Stimulated activated CD4-positive, alpha-beta T cell treated with anti-CD3 and anti-CD28 coated beads, Interleukin-15, amount 100 ng/mL, for 48 hours (primary cell): ENCODE data around the gene ADARB2.

Experiments
- DNase-seq, 2 donors: peaks; one replicate each; pipeline ENCODE4 v3.0.0-alpha.2; 2020; ENCODE audit warnings: low read depth in 2 of 2

The ADARB2 gene

GRCh38 chr10:1525354-1526162, 211.8 kb downstream of the ADARB2 start:
- no peak for DNase-seq

GRCh38 chr10:1524540-1524939, 212.8 kb downstream of the ADARB2 start:
- DNase-seq, result no peak

DNA sequence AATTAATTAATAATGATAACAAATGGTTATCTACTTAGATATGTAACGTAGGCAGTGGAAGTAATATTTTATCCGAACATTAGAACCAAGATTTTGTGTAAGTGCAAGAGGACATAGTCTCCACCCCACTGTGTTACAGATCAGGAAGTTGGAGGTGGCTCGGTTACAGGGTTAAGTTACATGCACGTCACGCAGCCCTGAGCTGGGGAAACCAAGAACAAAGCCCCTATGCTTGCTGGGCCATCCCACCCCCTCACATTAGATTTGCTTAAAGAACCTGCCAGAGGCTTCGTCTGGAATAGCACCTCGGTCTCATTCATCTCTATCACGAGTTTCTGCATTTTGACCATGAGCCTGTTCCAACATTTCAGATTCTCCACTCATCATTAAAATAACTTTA, 214.1 kb downstream of the ADARB2 start:
- DNase-seq, result no peak

- no peak for DNase-seq
These were observed 215.1 kb downstream of the ADARB2 start for GRCh38 chr10:1522237-1522636.

DNA sequence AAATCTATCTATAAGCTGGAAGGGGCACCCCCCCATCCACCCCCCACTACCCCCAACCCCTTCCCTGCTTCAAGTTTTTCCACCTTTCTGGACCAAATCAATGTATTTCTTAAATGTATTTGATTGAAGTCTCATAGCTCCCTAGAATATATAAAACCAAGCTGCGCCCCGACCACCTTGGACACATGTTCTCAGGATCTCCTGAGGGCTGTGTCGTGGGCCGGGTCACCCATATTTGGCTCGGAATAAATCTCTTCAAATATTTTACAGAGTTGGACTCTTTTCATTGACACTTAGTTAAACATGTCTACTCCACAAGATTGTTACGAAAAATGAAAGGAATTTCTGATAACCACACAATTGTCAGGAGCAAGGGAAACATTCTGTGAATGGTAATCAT, 215.6 kb downstream of the ADARB2 start:
- DNase-seq, result no peak

GRCh38 chr10:1520909-1521565, 216.3 kb downstream of the ADARB2 start:
- no peak for DNase-seq

GRCh38 chr10:1519391-1519790, 217.9 kb downstream of the ADARB2 start:
- no peak for DNase-seq

- no peak for DNase-seq
These were observed 219.6 kb downstream of the ADARB2 start for GRCh38 chr10:1517684-1518083.

GRCh38 chr10:1516492-1517165, 220.7 kb downstream of the ADARB2 start:
- no peak for DNase-seq

- no peak for DNase-seq
These were observed 221.4 kb downstream of the ADARB2 start for GRCh38 chr10:1515780-1516491.

DNA sequence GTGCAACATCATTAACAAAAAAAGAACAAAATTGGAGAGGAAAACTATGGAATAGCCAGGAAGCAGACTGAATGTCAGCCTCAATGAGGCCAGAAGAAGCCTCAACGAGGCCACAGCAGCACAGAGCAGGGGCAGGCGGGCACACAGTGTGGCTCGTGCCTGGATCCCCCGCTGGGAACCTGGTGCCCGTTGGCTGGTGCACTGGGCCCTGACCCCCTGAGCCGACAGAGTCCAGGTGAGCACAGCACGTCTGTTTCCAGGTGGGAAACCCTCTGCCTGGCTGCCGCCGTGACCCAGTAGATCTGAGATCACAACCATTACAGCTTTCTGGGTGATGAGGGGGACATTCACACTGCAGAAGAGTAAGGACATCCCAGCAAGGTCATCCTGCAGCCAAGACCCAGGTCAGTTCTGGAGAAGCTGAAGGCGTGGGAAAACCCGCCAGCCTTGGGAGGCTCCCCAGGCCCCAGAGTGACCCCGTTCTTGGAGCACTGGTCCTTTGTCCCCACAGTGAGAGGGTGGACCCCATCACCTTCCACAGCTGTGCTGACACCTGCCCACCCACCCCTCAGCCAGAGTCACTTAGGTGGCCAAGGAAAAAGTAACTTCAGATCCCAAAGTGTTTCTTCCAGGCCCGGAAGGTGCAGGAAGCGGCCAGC, 222.1 kb downstream of the ADARB2 start:
- no peak for DNase-seq

GRCh38 chr10:1514681-1515080, 222.6 kb downstream of the ADARB2 start:
- DNase-seq, result no peak

GRCh38 chr10:1513221-1513620, 224.1 kb downstream of the ADARB2 start:
- no peak for DNase-seq

DNA sequence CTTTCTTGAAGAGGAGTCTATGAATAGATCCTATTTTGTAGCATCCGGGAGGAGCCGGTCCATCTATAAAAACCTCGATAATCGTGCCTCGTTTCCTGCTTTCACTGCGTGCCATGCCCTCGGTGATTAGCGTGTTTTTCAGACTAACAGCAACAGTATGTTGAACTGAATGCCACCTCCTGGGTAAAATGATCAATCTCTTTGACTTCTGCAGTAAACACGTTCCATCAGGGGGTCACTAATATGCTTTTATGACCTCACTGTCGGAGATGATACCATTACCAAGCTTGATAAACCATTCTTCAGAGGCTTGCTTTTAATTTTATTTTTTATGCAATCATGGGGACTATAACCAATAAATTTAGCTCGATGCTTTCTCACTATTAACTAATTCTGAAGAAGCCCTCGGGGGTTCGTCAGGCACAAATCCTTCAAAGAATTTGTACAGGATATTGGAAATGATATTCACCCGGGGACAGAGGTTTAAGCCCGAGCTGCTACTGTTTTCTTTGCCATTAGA, 228.3 kb downstream of the ADARB2 start:
- no peak for DNase-seq

DNA sequence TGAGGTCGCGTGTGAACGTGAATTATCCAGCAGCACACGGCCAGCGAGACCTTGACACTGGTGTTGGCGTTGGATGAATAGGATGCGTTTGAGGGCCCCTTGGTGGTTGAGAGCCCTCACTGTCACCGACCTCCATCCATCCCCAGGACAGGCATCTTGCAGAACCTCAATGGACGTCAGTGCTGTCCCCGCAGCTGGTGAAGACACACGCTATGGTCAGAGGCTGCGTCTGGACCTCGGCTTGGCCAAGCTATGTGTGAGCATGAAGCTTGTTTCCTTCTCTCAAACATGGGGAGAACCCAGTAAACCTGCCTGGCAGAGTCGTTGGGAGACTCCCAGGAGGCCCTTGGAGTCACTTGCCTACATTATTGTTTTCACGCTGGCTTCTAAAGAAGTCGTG, 229.2 kb downstream of the ADARB2 start:
- DNase-seq, result no peak

DNA sequence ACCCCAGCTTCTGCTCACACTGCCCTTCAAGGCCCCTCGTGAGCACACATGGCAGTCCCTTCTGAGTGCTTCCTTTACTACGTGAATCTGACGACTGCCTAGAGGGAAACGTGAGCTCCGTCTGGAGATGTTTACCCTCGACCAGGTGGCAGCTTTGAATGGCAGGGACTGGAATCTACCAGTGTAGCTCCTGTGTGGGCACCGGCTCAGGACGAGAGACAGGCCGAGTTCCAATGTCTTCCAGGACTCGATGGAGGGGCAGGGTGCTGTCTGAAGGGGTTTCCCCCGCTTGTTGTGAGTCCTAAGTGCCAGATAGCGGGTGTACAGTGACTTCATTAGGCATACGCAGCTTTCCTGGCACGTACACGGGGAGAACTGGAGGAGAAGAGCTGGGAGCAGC, 229.9 kb downstream of the ADARB2 start:
- DNase-seq, result no peak

DNA sequence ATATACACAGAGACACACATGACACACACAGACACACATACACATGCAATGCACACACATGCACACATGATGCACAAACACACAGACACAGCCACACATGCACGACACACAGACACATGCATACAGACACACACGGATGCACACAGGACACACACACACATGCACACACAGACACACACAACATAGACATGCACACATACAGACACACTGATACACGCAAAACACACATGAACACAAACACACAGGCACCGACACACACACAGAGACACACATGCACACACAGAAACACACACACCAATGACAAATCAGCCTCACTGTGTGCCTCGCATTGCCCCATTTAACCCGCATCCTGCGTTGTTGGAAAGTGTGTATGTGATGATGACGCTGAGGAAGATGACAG, 232.4 kb downstream of the ADARB2 start:
- no peak for DNase-seq

- no peak for DNase-seq
These were observed 233.0 kb downstream of the ADARB2 start for GRCh38 chr10:1504286-1504685.

DNA sequence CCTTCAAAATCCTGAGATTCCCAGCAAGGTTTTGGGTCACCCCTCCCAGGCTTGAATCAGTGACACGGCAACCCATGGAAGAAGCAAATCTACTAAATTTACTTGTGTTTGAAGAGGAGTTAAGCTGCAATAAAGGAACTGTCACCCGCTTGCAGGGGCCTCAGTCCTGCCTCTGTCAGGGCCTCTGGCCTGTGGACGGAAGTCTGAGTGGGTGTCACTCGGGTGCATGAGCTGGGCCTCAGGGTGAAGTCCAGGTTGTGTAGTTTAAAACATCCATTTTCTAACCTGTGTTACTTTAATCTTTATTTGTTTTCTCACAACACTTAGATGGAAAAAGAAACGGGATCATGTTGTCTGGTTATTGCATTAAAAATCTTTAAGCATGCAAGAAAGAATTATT, 234.9 kb downstream of the ADARB2 start:
- DNase-seq, result no peak

- no peak for DNase-seq
These were observed 237.9 kb downstream of the ADARB2 start for GRCh38 chr10:1499359-1499957.

- DNase-seq, result no peak
These were observed 238.5 kb downstream of the ADARB2 start for GRCh38 chr10:1498746-1499358.
